ENCODE measurements around the gene CYGB.
"Not testable (repeated sequence)": the region's sequence is repeated elsewhere in the genome, so short reads cannot be mapped to it uniquely, and the experiment has no call there.

The CYGB gene

GRCh38 chr17:76515274-76515949 lies 22.1 kb downstream of the CYGB start:
- H3K4me1 Mint-ChIP-seq (ENCODE audit: low read depth) = peaks cover 58% of the 10 kb centered on the region
- peak overlapping the region; percentile 97 for H3K27ac Mint-ChIP-seq
- H3K9me3 Mint-ChIP-seq = no peaks in the 10 kb centered on the region
- H3K27me3 Mint-ChIP-seq = no peaks in the 10 kb centered on the region
- H3K36me3 Mint-ChIP-seq (ENCODE audit: low read depth) = no peaks in the 10 kb centered on the region
- H3K4me3 Mint-ChIP-seq = peak overlapping the region; percentile 69

DNA sequence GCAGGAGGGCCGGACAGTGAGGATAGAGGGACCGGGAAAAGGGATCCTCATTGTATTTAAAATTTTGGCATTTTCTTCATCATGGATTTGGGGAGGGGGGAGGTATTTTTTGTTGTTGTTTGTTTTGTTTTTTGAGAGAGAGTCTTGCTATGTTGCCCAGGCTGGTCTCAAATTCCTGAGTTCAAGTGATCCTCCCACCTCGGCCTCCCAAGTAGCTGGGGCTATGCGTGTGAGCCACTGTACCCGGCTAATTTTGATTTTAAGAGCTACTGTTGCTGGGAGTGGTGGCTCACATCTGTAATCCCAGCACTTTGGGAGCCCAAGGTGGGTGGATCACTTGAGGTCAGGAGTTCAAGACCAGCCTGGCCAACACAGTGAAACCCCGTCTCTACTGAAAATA lies 23.2 kb downstream of the CYGB start:
- H3K36me3 Mint-ChIP-seq (ENCODE audit: low read depth); H3K9me3 Mint-ChIP-seq; H3K4me3 Mint-ChIP-seq; H3K27me3 Mint-ChIP-seq: not testable (repeated sequence)
- peak overlapping the region; percentile 97 for H3K27ac Mint-ChIP-seq
- peaks cover 58% of the 10 kb centered on the region for H3K4me1 Mint-ChIP-seq (ENCODE audit: low read depth)

GRCh38 chr17:76513306-76513692 lies 24.2 kb downstream of the CYGB start:
- peaks cover 54% of the 10 kb centered on the region for H3K4me1 Mint-ChIP-seq (ENCODE audit: low read depth)
- no peaks in the 10 kb centered on the region for H3K36me3 Mint-ChIP-seq (ENCODE audit: low read depth)
- no peak overlapping the region for H3K4me3 Mint-ChIP-seq
- no peaks in the 10 kb centered on the region for H3K9me3 Mint-ChIP-seq
- H3K27ac Mint-ChIP-seq = no peak overlapping the region
- no peaks in the 10 kb centered on the region for H3K27me3 Mint-ChIP-seq

GRCh38 chr17:76512366-76513305 lies 24.9 kb downstream of the CYGB start:
- H3K27me3 Mint-ChIP-seq = peaks cover 2% of the 10 kb centered on the region
- no peaks in the 10 kb centered on the region for H3K9me3 Mint-ChIP-seq
- no peaks in the 10 kb centered on the region for H3K36me3 Mint-ChIP-seq (ENCODE audit: low read depth)
- H3K4me3 Mint-ChIP-seq = no peak overlapping the region
- H3K4me1 Mint-ChIP-seq (ENCODE audit: low read depth) = peaks cover 48% of the 10 kb centered on the region
- H3K27ac Mint-ChIP-seq = no peak overlapping the region

GRCh38 chr17:76511668-76512365 lies 25.7 kb downstream of the CYGB start:
- Mint-ChIP-seq H3K36me3 (ENCODE audit: low read depth) (no peaks in the 10 kb centered on the region), H3K27ac (no peak overlapping the region), H3K9me3 (no peaks in the 10 kb centered on the region), H3K4me3 (no peak overlapping the region), H3K4me1 (ENCODE audit: low read depth) (peaks cover 50% of the 10 kb centered on the region), H3K27me3 (peaks cover 3% of the 10 kb centered on the region)

GRCh38 chr17:76510831-76511244 lies 26.7 kb downstream of the CYGB start:
- no peak overlapping the region for H3K4me3 Mint-ChIP-seq
- no peak overlapping the region for H3K27ac Mint-ChIP-seq
- H3K9me3 Mint-ChIP-seq = no peaks in the 10 kb centered on the region
- H3K27me3 Mint-ChIP-seq = peaks cover 3% of the 10 kb centered on the region
- no peaks in the 10 kb centered on the region for H3K36me3 Mint-ChIP-seq (ENCODE audit: low read depth)
- peaks cover 47% of the 10 kb centered on the region for H3K4me1 Mint-ChIP-seq (ENCODE audit: low read depth)

- H3K27ac Mint-ChIP-seq; H3K4me3 Mint-ChIP-seq; H3K9me3 Mint-ChIP-seq; H3K27me3 Mint-ChIP-seq; H3K36me3 Mint-ChIP-seq (ENCODE audit: low read depth): not testable (repeated sequence)
- H3K4me1 Mint-ChIP-seq (ENCODE audit: low read depth) = peaks cover 29% of the 10 kb centered on the region
Measured at GRCh38 chr17:76508472-76509063, 28.9 kb downstream of the CYGB start.

GRCh38 chr17:76506408-76507345 lies 30.8 kb downstream of the CYGB start:
- Mint-ChIP-seq H3K4me1 (ENCODE audit: low read depth) (peaks cover 19% of the 10 kb centered on the region), H3K27ac (peak overlapping the region; percentile 21), H3K9me3 (no peaks in the 10 kb centered on the region), H3K4me3 (no peak overlapping the region), H3K36me3 (ENCODE audit: low read depth) (no peaks in the 10 kb centered on the region), H3K27me3 (peaks cover 3% of the 10 kb centered on the region)

DNA sequence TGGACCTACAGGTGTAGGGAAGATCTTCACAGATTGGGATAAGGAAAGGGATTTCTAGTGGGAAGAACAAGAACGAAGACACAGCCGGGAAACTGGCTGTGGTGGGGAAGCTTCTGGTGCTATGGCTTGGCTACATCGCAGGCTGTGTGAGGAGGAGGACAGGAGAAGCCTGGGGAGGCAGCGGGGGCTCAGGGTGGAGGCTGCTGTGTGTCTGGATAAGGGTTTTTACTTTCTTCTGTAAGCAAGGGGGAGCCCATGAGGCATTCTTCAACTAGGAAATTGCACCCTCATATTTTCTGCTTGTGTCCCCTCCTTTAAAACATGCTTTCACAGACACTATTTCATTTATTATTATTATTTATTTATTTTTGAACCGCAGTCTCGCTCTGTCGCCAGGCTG lies 33.4 kb downstream of the CYGB start:
- Mint-ChIP-seq H3K9me3 (no peaks in the 10 kb centered on the region), H3K36me3 (ENCODE audit: low read depth) (peaks cover 4% of the 10 kb centered on the region), H3K27me3 (peaks cover 3% of the 10 kb centered on the region), H3K4me1 (ENCODE audit: low read depth) (peaks cover 31% of the 10 kb centered on the region), H3K4me3 (no peak overlapping the region), H3K27ac (no peak overlapping the region)

DNA sequence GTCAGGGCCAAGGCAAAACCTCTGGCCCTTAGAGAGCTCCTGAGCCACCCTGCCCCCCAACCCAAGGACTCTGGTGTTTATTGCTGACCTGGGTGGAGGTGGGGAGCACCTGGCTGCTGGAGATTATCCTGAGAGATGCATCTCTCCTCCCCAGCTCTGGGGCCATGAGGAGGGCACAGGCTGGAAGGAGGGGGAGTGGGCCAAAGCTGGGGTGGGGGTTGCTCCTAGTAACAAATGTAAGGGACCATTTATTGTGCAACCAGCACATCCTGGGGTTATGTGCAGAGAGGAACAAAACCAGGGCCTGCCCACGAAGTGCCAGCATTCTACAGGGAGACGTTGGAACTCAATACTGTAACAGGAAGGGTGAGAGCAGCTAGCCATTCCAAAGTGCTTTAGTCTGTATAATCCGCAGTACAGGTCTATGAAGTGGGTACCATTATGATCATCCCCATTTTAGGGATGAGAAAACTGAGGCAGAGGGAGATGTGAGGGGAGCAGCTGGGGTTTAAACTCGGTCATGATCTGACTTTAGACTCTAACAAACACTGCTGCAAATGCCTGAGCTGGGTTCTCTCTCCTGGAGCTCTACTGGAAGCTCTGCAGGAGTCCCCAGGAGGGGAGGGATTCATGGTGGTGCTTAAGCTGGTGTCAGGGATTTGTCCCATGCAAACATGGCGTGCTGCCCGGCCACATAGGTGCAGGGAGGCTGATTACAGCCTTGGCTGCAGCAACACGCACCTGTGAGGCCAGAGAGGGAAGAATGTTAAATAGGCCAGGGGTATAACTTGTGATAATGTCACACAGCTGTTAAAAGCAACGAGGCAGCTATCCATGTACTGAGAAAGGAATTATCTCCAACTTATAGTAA lies 34.9 kb downstream of the CYGB start:
- Mint-ChIP-seq H3K27me3 (no peaks in the 10 kb centered on the region), H3K27ac (no peak overlapping the region), H3K9me3 (no peaks in the 10 kb centered on the region), H3K4me3 (no peak overlapping the region), H3K36me3 (ENCODE audit: low read depth) (peaks cover 8% of the 10 kb centered on the region), H3K4me1 (ENCODE audit: low read depth) (peaks cover 46% of the 10 kb centered on the region)

DNA sequence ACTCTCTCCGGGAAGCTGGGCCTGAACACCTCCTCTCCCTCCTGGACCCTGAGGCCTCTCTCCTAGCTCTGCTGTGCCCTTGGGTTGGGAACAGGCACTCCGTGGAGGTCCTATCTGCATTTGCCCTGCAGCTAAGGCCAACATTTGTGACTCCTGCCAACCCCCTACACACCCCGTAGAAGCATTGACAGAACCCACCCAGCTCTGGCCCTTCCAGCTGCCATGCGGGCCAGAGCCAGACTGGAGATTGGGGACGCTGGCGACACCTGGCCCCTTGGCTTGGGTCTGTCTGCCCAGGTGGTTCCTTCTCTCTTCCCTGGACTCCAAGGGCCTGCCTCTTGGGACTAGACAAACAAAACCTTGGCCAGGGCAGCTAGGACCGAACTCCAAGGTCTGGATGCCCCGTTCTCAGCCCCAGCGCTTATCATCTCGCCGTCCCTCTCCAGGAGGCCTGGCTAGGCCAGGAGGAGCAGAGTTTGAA lies 35.6 kb downstream of the CYGB start:
- H3K9me3 Mint-ChIP-seq = no peaks in the 10 kb centered on the region
- H3K4me1 Mint-ChIP-seq (ENCODE audit: low read depth) = peaks cover 51% of the 10 kb centered on the region

GRCh38 chr17:76501018-76501826 lies 36.3 kb downstream of the CYGB start, which contains the start of gene RHBDF2:
TSS of gene RHBDF2 (minus strand) at chr17:76501423. CDS start at chr17:76481524, 19,899 bp downstream.
- H3K4me3 Mint-ChIP-seq = peak within 1 kb of the TSS; percentile 85
- H3K4me1 Mint-ChIP-seq (ENCODE audit: low read depth) = peaks cover 50% of the 10 kb centered on the region
- H3K9me3 Mint-ChIP-seq = no peaks in the 10 kb centered on the region
- no peaks in the 10 kb centered on the region for H3K27me3 Mint-ChIP-seq
- H3K36me3 Mint-ChIP-seq (ENCODE audit: low read depth) = peaks cover 8% of the 10 kb centered on the region
- H3K27ac Mint-ChIP-seq = peak within 1 kb of the TSS; percentile 85

More for the DNA sequence above, 35.6 kb downstream of the CYGB start:
- Mint-ChIP-seq H3K36me3 (ENCODE audit: low read depth) (peaks cover 8% of the 10 kb centered on the region), H3K27me3 (no peaks in the 10 kb centered on the region), H3K27ac (peak overlapping the region; percentile 85), H3K4me3 (peak overlapping the region; percentile 85)
